ENCODE results near the gene PTPRK. TPM values are rescaled to one million over a fixed set of nuclear protein-coding genes. Genes with fewer than 3 reads are reported as not detected.

Gene PTPRK
- total RNA-seq, 1 donor from 2014 or later = 25.9 TPM

DNA sequence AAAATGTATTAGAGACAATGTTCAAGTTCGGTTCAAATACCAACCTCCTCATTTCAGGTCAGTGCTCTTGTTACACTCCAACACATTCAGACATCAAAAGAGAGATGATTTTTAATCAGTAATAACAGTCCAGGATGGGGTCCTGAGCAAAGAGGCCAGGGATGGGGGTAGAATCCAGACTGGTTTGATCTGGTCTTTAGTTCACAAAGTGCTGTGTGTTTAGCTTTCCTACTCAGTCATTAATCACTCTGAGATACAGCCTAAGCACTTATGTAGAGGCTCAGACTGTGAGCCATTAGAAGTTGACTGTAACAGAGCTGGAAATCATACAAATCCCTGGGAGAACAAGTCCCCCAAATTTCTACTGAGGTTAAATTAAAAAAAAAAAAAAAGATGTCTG lies 241.6 kb downstream of the PTPRK start:
- no peak for ATAC-seq
- DNase-seq (ENCODE audit: low spot score) = no peak
- intact Hi-C loops (cut with DNase I) = no loop called here

DNA sequence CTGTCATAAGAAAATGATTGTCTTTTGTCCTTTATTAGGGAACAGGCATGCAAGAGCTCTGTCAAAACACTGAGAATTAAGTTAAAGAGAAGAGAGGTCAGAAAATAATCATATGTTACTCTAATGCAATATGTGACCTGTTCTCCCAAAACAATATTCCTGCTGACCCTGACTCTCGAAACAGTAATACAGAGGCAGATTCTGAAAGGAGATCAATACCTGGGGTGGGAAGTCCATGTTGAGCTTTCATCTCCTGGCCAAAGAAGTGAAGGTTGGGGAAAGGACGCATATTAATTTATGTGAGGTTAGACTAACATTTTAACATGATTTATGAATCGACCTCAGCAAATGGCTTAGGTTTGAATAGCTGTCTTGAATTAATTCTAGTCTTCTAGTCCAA lies 243.0 kb downstream of the PTPRK start:
- intact Hi-C loops (cut with DNase I) = no loop called here
- no peak for DNase-seq (ENCODE audit: low spot score)
- ATAC-seq = no peak

DNA sequence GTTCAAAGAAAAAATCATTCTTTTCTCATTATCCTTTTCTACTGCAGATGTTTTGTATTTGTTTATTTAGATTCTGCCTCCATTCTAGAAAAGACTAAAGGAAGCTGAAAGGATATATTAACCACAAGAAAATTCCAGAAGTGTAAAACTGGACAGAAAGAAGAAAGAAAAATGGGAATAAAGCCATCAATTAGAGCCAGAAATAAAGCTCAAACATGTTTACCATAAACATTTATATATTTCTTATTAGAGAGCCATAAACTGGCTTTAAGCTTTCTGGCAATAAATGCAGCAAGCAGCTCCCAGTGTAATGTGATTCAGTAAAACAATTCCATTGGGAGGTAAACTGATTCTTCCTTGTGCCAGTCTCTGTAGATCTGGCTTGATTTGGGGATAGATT lies 244.1 kb downstream of the PTPRK start:
- intact Hi-C loops (cut with DNase I) = no loop called here
- ATAC-seq = no peak
- no peak for DNase-seq (ENCODE audit: low spot score)

DNA sequence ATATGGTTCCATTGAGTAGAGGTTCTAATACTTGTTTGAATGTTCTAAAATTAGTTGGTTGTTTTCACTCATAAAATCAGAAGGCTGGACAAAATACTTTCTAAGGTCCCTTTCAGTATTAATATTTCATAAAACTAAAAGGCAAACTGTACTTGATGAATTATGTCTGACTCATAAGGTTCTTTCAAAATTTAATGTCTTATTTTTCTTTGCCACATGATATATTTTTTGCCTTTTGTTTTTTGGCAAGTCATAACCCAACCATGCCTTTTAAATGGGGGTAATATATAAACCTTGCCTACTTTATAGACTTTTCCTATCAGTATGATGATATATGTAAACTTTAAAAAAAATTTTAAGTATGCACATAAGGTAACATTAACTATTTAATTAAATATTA lies 244.7 kb downstream of the PTPRK start:
- intact Hi-C loops (cut with DNase I) = no loop called here
- no peak for ATAC-seq

DNA sequence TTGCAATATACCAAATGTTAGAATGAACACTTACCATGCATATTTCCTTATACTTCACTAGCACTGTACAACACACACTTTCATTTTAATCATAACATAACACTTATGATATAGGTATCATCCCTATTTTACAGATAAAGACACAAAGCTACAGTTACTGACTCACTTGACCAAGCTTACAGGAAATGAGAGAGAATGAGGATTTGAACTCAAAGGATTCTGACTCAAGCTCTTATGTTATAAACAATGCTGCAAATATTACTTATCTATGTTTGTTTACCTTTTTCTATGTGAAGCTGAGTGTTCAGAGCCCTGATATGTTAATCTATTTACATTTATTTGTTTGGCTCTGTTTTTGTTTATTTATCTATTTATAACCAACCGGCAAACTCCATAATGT lies 245.4 kb downstream of the PTPRK start:
- ATAC-seq = no peak
- intact Hi-C loops (cut with DNase I) = no loop called here
- DNase-seq (ENCODE audit: low spot score) = no peak

More for the DNA sequence above, 244.7 kb downstream of the PTPRK start:
- DNase-seq (ENCODE audit: low spot score) = no peak

DNA sequence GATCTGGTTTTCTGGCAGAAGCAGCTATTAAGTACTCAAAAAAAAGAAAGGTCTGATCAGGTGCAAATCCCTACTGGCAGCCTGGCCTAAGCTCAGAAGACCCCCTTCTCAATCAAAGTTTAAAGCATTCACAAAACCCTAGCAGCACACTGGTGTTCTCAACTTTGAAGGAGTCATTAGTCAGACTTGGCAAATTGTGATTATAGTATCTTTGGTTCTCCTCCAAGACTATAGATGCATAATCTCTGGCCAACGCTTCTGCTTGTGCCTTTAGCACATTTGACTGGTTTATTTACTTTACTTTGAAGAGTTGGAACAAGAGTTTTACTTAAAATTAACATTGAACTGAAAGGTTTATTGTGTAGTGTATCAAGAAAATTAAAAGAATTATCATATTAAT lies 248.9 kb downstream of the PTPRK start:
- intact Hi-C loops (cut with DNase I) = no loop called here
- no peak for DNase-seq (ENCODE audit: low spot score)
- no peak for ATAC-seq

DNA sequence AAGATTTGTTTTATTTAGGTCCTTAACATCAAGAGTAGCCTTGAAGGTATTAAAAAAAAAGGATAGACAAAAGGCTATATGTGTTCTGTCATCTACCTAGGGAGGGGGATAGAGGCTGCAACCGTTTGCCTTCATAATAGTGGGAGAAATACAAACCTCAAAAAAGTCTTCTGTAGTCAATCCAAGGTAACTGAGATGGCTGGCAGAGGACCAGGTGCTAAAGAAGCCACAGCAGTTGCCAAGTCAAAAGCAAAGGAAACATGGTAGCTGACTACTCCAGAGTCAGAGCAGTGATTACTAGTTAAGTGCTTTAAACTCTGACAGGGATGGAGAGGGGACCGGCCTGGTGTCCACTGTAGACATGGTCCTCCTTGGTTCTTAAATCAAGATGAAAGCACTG lies 249.4 kb downstream of the PTPRK start:
- no peak for DNase-seq (ENCODE audit: low spot score)
- no peak for ATAC-seq
- intact Hi-C loops (cut with DNase I) = no loop called here

DNA sequence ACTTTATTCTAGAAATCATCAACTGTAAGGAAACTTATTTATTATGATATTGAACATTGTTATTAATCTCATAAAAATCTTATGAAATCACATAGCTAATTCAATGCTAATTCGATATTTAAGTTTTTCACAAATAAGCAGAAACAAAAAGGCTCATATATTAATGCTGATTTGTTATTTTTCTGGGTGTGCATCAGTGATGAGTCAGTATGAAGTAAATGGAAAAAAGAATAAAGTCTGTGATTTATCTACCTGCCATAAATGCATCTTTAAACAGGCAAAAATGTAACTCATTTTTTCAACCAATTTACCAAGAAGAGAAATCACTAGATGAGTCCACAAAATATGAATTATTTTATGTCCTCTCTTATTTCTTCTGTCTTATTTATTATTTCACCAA lies 253.5 kb downstream of the PTPRK start:
- DNase-seq (ENCODE audit: low spot score) (no peak), ATAC-seq (no peak)
- intact Hi-C loops (cut with DNase I) = no loop called here

DNA sequence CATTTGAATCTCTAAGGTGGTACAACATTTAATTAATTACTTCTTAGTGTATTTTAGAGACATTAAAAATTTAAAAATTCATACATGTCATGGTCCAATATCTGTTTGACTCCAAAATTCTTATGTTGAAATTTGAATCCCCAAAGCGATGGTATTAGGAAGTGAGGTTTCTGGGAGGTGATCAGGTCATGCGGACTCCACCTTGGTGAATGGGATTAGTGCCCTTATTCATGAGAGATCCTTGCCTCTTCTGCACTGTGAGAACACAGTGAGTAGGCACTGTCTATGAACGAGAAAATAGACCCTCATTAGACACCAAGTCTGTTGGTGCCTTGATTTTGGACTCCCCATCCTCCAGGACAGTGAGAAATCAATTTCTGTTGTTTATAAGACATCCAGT lies 254.7 kb downstream of the PTPRK start:
- DNase-seq (ENCODE audit: low spot score) = no peak

DNA sequence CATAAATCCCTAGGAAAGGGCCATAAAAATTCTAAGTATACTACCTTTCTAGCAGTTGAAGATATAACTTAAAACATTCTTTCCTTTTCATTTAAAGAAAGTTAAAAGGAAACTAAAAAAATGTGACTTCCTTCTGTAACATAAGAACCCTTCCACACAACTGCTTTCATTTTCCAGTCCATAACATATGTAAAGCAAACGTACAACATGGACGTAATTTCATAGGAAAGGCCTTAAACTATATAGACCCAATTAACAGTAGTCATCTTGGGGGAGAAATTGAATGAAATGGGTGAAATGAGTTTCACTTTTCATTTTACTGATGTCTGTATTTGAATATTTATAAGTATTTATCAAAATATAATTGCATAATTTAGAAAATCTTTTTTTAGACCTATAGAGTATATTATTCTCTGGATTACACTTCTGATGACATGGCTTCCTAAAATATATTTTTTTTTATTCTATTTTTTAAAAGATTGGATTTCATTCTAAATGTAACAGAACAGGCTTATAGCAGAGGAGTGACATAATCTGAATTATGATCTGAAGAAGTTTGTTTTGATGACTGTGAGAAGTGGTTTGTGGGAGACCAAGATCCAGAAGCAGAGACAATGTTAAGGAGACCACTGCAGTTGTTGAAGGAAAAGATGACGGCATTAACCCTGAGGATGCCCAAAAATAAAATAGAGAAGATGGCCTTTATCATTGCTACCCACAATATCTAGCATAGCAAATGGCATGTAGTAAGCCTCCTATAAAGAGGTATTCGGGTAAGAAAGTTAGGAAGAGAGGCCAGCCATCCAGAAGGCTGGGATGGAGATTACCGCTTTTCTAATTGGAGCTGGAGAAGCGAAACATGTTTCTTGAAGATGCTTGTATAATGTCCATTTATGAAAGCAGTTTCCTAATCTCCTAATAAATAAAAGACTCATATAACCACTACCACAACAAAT lies 260.4 kb downstream of the PTPRK start:
- intact Hi-C loops (cut with DNase I) = no loop called here
- DNase-seq (ENCODE audit: low spot score) (no peak), ATAC-seq (no peak)

More for the DNA sequence above, 254.7 kb downstream of the PTPRK start:
- intact Hi-C loops (cut with DNase I) = no loop called here
- no peak for ATAC-seq

DNA sequence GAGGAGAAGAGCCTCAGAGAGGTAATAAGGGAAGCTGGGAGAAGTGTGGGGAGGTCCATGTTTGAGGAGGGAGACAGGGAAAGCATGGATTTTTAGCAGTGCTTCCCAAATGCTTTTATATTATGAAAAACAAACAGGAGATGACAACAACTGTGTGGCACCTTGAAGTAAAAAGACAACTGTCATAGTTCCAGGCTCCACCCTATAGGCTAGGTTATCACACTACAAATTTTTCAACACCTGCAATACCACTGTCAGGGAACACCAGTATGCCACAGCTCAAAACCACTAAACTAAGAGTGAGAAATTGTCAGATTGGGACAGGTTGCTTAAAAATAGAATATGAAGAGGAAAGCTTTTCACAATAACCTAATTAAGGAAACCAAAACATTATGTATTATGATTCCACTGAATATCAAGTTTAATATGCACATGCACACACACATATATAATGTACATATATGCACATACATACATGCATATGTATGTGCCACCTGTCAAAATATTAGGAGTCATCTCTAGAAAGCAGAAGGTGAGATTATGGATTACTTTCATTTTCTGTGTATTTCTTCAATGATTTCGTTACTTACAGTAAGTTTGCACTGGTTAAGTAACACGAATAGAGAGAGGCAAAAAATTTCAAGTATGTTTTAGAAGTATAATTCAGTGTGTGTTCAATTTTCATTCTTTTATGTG lies 261.2 kb downstream of the PTPRK start:
- ATAC-seq (no peak), DNase-seq (ENCODE audit: low spot score) (no peak)
- intact Hi-C loops (cut with DNase I) = no loop called here

DNA sequence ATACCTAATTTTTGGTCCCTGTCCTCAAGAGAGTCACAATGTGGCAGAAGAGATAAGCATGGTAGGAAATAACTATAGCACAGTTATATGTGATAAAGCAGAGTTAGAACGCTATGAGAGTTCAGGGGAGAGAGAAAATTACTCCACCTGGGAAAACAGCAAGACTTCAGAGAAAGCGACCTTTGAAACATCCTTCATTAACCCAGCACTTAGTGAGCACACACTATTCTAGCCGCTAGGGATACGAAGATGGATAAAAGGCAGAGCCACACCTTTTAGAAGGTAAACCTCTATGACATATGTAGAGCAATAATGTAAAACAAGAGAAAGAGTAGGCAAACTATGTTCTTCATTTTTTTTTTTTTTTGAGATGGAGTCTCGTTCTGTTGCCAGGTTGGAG lies 264.3 kb downstream of the PTPRK start:
- no peak for ATAC-seq
- DNase-seq (ENCODE audit: low spot score) = no peak
- intact Hi-C loops (cut with DNase I) = no loop called here

DNA sequence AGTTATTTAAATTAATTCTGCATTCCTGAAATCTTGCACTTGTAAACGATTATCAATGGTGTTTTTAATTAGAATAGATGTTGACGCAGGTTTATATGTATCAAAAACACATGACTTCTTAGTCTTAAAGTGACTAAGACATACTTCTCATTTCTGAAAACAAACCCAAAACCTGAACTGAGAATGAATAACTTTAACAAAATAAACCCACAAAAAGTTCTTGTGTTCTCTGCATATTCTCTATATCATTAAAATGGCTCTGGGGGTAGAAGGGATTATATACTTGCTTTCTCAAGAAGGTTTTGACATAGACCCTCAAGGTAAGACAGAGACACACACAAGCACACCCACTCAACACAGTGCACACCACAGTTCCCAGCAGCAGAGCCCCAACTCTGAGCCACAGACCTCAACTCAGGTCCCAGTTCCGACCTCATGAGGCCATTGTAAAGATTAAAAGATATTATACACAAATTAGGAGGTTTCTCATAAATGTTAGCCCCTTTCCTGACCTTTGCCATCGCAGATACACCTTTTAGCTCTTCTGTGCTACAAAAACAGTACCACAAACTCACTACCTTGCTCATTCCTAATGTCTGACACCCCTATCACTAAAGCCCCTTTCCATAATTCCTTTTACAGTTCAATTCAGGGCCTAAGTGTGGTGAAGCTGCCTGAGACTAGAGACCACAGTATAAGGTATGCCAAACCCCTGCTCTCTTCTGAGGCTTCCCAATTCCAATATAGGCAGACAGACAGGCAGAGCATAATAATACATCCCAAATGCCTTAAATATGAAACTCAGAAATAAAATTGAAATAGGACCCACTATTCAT lies 267.8 kb downstream of the PTPRK start:
- intact Hi-C loops (cut with DNase I) = no loop called here

DNA sequence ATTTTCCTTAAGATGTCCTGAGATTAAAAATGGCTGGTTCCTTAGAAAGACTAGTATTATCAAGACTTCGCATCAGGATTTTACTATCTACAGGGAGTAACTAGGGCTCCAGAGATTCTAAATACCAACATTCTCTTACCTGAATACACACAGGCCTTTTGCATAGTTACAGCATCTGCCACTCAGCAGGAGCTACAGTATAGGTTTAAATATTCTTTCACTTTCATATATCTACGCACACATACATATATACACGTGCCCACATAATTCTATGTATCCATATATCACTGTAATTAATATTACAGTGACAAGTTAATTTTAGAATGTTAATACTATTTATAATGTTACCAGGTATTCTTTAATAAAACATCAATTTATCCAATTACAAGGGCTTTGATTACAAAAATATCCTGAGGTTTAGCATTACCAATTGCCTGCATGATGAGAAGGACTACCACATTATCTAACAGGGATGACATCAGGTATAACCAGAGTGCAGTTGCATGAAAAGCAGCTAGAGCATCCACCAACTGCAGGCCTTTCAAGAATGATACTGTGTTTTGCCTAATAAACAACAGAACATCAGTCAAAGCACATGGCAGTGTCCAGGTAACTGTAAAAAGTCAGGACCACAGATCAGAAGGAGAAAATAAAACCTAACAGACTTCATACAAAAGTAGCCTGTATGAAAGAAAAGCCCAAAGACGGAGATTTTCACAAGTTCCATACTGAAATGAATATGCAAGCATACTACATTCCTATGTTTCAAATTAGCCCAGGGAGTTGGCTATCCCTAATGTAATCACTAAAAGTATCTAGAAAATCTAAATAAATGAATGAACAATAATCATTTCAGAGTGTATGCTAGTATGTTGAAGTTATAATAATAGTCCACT lies 268.7 kb downstream of the PTPRK start:
- DNase-seq (ENCODE audit: low spot score) (no peak), ATAC-seq (no peak)
- intact Hi-C loops (cut with DNase I) = no loop called here

More for the DNA sequence above, 267.8 kb downstream of the PTPRK start:
- DNase-seq (ENCODE audit: low spot score) = no peak
- ATAC-seq = no peak

DNA sequence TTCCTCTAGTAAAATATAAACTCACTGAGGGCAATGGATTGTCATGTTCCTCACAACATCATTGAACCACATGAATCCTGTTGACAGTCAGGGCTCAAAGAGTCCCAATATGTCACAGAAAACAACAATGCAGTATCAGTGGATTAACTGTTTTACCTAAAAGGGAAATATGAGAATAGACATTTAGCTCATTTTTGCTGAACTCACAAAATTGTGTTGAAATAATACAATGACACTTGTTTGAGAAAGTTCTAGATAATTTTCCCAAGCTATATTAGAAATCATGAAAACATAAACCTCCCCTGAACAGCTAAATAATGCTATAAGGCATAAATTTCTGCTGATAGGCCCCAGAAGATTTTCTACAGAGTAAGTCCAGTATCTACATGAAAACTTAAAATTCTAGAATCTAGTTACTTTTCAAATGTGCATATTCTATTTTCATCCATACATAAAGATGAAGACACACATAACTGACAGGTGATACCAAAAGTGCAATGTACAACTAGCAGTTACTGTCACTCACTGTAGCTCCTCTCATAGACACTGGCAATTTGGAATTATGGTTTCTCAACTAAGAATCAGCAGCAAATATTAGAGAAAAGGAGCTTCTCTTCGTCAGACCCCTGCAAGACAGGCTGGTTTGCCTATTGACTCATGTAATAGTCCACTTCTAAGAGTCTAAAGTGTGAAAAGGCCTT lies 269.9 kb downstream of the PTPRK start:
- ATAC-seq = no peak
- intact Hi-C loops (cut with DNase I) = no loop called here
- no peak for DNase-seq (ENCODE audit: low spot score)

DNA sequence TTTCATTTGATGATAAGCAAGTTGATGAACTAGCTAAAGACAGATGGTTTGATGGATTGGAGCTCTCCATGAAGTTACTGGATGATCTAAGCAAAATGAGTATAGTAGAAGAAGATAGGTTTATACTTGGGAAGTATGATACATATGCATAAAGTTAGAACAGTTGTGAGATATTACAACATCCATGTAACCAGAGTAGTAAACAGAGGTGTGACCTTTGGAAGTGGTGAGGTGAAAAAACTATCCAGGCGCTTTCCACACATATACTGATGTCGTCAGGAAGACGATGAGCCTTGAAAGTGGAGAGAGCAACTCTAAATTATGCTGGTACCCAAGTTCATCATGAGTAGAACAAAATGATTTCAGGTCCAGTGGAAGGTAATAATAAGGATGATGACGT lies 271.0 kb downstream of the PTPRK start:
- intact Hi-C loops (cut with DNase I) = no loop called here
- no peak for ATAC-seq
- DNase-seq (ENCODE audit: low spot score) = no peak

DNA sequence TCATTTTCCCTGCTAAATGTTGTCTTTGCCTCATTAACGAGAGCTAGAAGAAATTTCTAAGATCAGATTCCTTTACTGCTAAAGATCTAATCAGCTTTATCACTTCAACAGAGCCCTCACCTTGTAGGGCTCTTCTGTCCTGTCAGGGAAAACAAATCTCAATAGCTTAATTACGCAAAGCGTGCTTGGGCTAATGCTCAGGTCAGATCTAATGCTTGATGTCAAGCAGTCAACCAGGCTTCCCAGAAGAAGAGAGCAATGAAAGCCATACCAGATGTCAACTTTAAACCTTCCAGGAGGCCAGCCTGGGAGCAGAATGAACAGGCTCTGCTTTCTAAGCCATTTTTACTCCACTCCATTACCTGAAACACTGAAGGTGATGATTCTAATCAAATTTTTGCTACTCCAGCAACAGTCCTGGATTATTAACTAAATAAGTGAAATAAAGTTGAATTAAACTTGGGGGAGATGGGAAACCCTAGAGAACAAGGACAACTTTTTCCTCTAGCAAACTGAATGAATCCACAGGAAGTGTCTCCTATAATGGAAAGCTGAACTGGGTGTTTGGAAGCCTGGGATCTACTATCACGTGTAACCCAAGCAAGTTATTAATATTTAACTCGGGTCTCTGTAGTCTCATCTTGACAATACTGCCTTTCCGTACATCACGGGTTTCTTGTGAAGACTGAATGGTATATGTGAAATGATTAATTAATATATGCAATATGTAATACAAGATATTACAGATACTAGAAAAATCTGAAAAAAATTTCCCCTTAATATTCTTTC lies 273.7 kb downstream of the PTPRK start:
- DNase-seq (ENCODE audit: low spot score) (no peak), ATAC-seq (no peak)
- intact Hi-C loops (cut with DNase I) = no loop called here

Data from sciatic nerve (tissue), 2 donors.